Gastrocnemius medialis (tissue), 4 donors: ENCODE measurements around the gene BMP4. TPM values are rescaled to one million over a fixed set of nuclear protein-coding genes. Genes with fewer than 3 reads are reported as not detected.
A peak's percentile ranks its signal among the peaks of the same experiment; 100 is the strongest.

Experiments used
- ATAC-seq, 2 donors: fragments of 150-250 bp; one replicate each; pipeline ENCODE4 v1.9.1; 2016
- DNase-seq, 2 donors: peaks; one replicate each; pipeline ENCODE4 v3.0.0-alpha.2; 2019
- H3K27ac ChIP-seq, 4 donors: fragments of 200-600 bp; sonication (generic); 1 replicate in 1 of 4; 2 replicates in 3 of 4; pipeline ENCODE4 v1.5.1; 2016 to 2018; ENCODE audit warnings: mild to moderate bottlenecking in 2 of 4, moderate library complexity in 1 of 4
- H3K27me3 ChIP-seq, 3 donors: fragments of 200-600 bp; sonication (generic) in 2 of 3; 1 replicate in 1 of 3; 2 replicates in 2 of 3; pipeline versions ENCODE4 v1.5.1 to v1.6.0; 2016 to 2019; ENCODE audit warnings: mild to moderate bottlenecking in 1 of 3, moderate library complexity in 1 of 3
- H3K36me3 ChIP-seq, 2 donors: fragments of 200-600 bp; sonication (generic) in 1 of 2; one replicate each; pipeline ENCODE4 v1.5.1; 2017 to 2018
- H3K4me1 ChIP-seq, 2 donors: fragments of 200-600 bp; sonication (generic) in 1 of 2; one replicate each; pipeline ENCODE4 v1.5.1; 2016 to 2017; ENCODE audit warnings: mild to moderate bottlenecking in 2 of 2
- H3K4me3 ChIP-seq, 4 donors: fragments of 200-600 bp; sonication (generic) in 3 of 4; 1 replicate in 1 of 4; 2 replicates in 3 of 4; pipeline ENCODE4 v1.5.1; 2016 to 2019; ENCODE audit warnings: mild to moderate bottlenecking in 2 of 4
- H3K9me3 ChIP-seq, 3 donors: fragments of 200-600 bp; sonication (generic) in 2 of 3; 1 replicate in 1 of 3; 2 replicates in 2 of 3; pipeline ENCODE4 v1.5.1; 2016 to 2019
- CTCF ChIP-seq, 5 experiments: fragments of 450-650 bp in 3 of 5; fragments of 200-600 bp in 2 of 5; sonication (generic) in 2 of 5; IDR thresholded peaks in 4 of 5; conservative IDR thresholded peaks in 1 of 5; 1 replicate in 4 of 5; 2 replicates in 1 of 5; pipeline ENCODE4 v1.5.1; 2016 to 2019; ENCODE audit warnings: antibody characterized with exemption in 5 of 5, mild to moderate bottlenecking in 3 of 5, moderate library complexity in 3 of 5
- POLR2A ChIP-seq, 2 donors: fragments of 450-650 bp; IDR thresholded peaks; one replicate each; pipeline ENCODE4 v1.6.1; 2017; ENCODE audit warnings: antibody characterized with exemption in 2 of 2, mild to moderate bottlenecking in 2 of 2, moderate library complexity in 2 of 2
- in situ Hi-C, 4 donors: fragments of 200-750 bp; cut with MboI; loops; one replicate each; pipeline versions ENCODE4 v1.15.0 to v1.8.0; 2017; ENCODE audit warnings: low sequenced_read_pairs in 4 of 4
- intact Hi-C: fragments of 100-400 bp; cut with DNase I; formaldehyde crosslinking; loops from one replicate; pipeline ENCODE4 v1.15.1; 2023; ENCODE audit warnings: low total_unique reads
- total RNA-seq, 4 donors: library from RNA; depleted of rRNA; stranded (reverse); fragments of >200 nt; gene quantifications; one replicate each; pipeline versions ENCODE4 v1.1.0 to v1.2.3, GENCODE V29; 2016

The BMP4 gene
- total RNA-seq, 4 donors from 2014 or later = 2.0 to 9.4 (median 7.6) TPM

GRCh38 chr14:53983112-53983511 is 26.5 kb upstream of the BMP4 start:
- no peak for ATAC-seq
- in situ Hi-C loops = no loop called here

GRCh38 chr14:53982546-53982945 is 25.9 kb upstream of the BMP4 start:
- Histone ChIP-seq H3K4me3 (no peak overlapping the region), H3K36me3 (no peaks in the 10 kb centered on the region), H3K27ac (no peak overlapping the region), H3K4me1 (no peaks in the 10 kb centered on the region), H3K9me3 (no peaks in the 10 kb centered on the region), H3K27me3 (no peaks in the 10 kb centered on the region)
- TF ChIP-seq POLR2A (IDR thresholded peaks at IDR 0.05) (no peak), CTCF (IDR thresholded peaks at IDR 0.05 in 4 of 5, conservative IDR thresholded peaks at IDR 0.05 in 1 of 5) (no peak)
- ATAC-seq (no peak), DNase-seq (no peak)
- in situ Hi-C loops (no loop called here), intact Hi-C loops (no loop called here)

More at GRCh38 chr14:53983112-53983511, 26.5 kb upstream of the BMP4 start:
- TF ChIP-seq POLR2A (IDR thresholded peaks at IDR 0.05) (no peak), CTCF (IDR thresholded peaks at IDR 0.05 in 4 of 5, conservative IDR thresholded peaks at IDR 0.05 in 1 of 5) (no peak)
- no peaks in the 10 kb centered on the region for H3K4me1 ChIP-seq
- H3K27ac ChIP-seq = no peak overlapping the region
- H3K9me3 ChIP-seq = no peaks in the 10 kb centered on the region
- intact Hi-C loops = no loop called here
- DNase-seq = no peak
- H3K36me3 ChIP-seq = no peaks in the 10 kb centered on the region
- no peak overlapping the region for H3K4me3 ChIP-seq
- no peaks in the 10 kb centered on the region for H3K27me3 ChIP-seq

- no peaks in the 10 kb centered on the region for H3K36me3 ChIP-seq
- peak; percentile 33 to 53 for DNase-seq
- no peak for TF ChIP-seq CTCF (IDR thresholded peaks at IDR 0.05 in 4 of 5, conservative IDR thresholded peaks at IDR 0.05 in 1 of 5)
- no peak for TF ChIP-seq POLR2A (IDR thresholded peaks at IDR 0.05)
- H3K27me3 ChIP-seq = no peaks in the 10 kb centered on the region
- ATAC-seq = peak; percentile 78 to 81
- no peaks in the 10 kb centered on the region for H3K9me3 ChIP-seq
- in situ Hi-C loops (no loop called here), intact Hi-C loops (loop anchor here (10.0 kb wide), 1 partner anchor 195 kb away; no protein-coding TSS in a partner anchor)
- no peak overlapping the region for H3K27ac ChIP-seq
- H3K4me3 ChIP-seq = no peak overlapping the region
- no peaks in the 10 kb centered on the region for H3K4me1 ChIP-seq
These were observed 23.4 kb upstream of the BMP4 start for GRCh38 chr14:53979747-53980642.

GRCh38 chr14:53979113-53979681 is 22.6 kb upstream of the BMP4 start:
- Histone ChIP-seq H3K9me3 (no peaks in the 10 kb centered on the region), H3K27me3 (no peaks in the 10 kb centered on the region), H3K4me3 (no peak overlapping the region), H3K36me3 (no peaks in the 10 kb centered on the region), H3K27ac (no peak overlapping the region), H3K4me1 (no peaks in the 10 kb centered on the region)
- ATAC-seq = no peak
- DNase-seq = no peak
- no peak for TF ChIP-seq POLR2A (IDR thresholded peaks at IDR 0.05)
- TF ChIP-seq CTCF (IDR thresholded peaks at IDR 0.05 in 4 of 5, conservative IDR thresholded peaks at IDR 0.05 in 1 of 5) = no peak
- intact Hi-C loops = loop anchor here (10.0 kb wide), 1 partner anchor 196 kb away; no protein-coding TSS in a partner anchor
- in situ Hi-C loops = no loop called here
